CD14-positive monocyte (primary cell): Measurements from ENCODE around the gene CD8B2. TPM values are rescaled to one million over a fixed set of nuclear protein-coding genes. Genes with fewer than 3 reads are reported as not detected.

Experiments used
- DNase-seq, 3 donors: peaks; one replicate each; pipeline ENCODE4 v3.0.0-alpha.2; 2011 to 2022
- H2AFZ ChIP-seq: 2 replicates; pipeline ENCODE4 v1.6.0; 2012; ENCODE audit warnings: mild to moderate bottlenecking, low read depth, low read length, inconsistent platforms; ENCODE audit not compliant: insufficient read depth, poor library complexity, severe bottlenecking
- H3K27ac ChIP-seq, 2 donors: 1 replicate in 1 of 2; 2 replicates in 1 of 2; pipeline ENCODE4 v1.5.1; 2012 to 2013; ENCODE audit warnings: low read length in 2 of 2, control low read depth in 1 of 2, inconsistent platforms in 1 of 2, low read depth in 1 of 2, mild to moderate bottlenecking in 1 of 2
- H3K27me3 ChIP-seq, 2 donors: one replicate each; pipeline versions ENCODE4 v1.6.0 to v1.6.1; 2011 to 2013; ENCODE audit warnings: low read length in 2 of 2; ENCODE audit not compliant: control insufficient read depth in 2 of 2, insufficient read depth in 2 of 2
- H3K36me3 ChIP-seq, 2 donors: replicated peaks in 1 of 2; 1 replicate in 1 of 2; 2 replicates in 1 of 2; pipeline versions ENCODE4 v1.5.1 to v1.6.1; 2012 to 2013; ENCODE audit warnings: low read length in 2 of 2, control low read depth in 1 of 2, inconsistent platforms in 1 of 2, mild to moderate bottlenecking in 1 of 2; ENCODE audit not compliant: insufficient read depth in 2 of 2, control insufficient read depth in 1 of 2
- H3K4me1 ChIP-seq, 2 donors: 1 replicate in 1 of 2; 2 replicates in 1 of 2; pipeline versions ENCODE4 v1.5.1 to v1.6.1; 2012 to 2013; ENCODE audit warnings: low read length in 2 of 2, control low read depth in 1 of 2, inconsistent platforms in 1 of 2, mild to moderate bottlenecking in 1 of 2, moderate library complexity in 1 of 2; ENCODE audit not compliant: insufficient read depth in 2 of 2, control insufficient read depth in 1 of 2
- H3K4me2 ChIP-seq: replicated peaks from 2 replicates; pipeline ENCODE3; 2012; ENCODE audit warnings: low read length, moderate library complexity, mild to moderate bottlenecking; ENCODE audit not compliant: poor library complexity, severe bottlenecking; ENCODE audit errors: extremely low read depth
- H3K4me3 ChIP-seq, 3 experiments: fragments of 200-600 bp in 1 of 3; sonication (generic) in 1 of 3; replicated peaks in 1 of 3; 1 replicate in 2 of 3; 2 replicates in 1 of 3; pipeline ENCODE4 v1.5.1; 2011 to 2013; ENCODE audit warnings: low read length in 3 of 3, mild to moderate bottlenecking in 3 of 3, control low read depth in 2 of 3, low read depth in 2 of 3, inconsistent platforms in 1 of 3, moderate library complexity in 1 of 3
- H3K79me2 ChIP-seq: 2 replicates; pipeline ENCODE4 v1.6.0; 2012; ENCODE audit warnings: mild to moderate bottlenecking, control low read depth, inconsistent platforms, low read length, moderate library complexity; ENCODE audit not compliant: insufficient read depth
- H3K9ac ChIP-seq: 2 replicates; pipeline ENCODE4 v1.6.0; 2017; ENCODE audit warnings: low read length, mild to moderate bottlenecking; ENCODE audit not compliant: insufficient read depth, poor library complexity, severe bottlenecking
- H3K9me3 ChIP-seq, 2 donors: replicated peaks in 1 of 2; 1 replicate in 1 of 2; 2 replicates in 1 of 2; pipeline versions ENCODE4 v1.5.1 to v1.6.1; 2012 to 2013; ENCODE audit warnings: low read length in 2 of 2, control low read depth in 1 of 2; ENCODE audit not compliant: control insufficient read depth in 1 of 2, insufficient read depth in 1 of 2
- H4K20me1 ChIP-seq: 2 replicates; pipeline ENCODE4 v1.6.0; 2012; ENCODE audit warnings: mild to moderate bottlenecking, low read length, control low read depth, moderate library complexity; ENCODE audit not compliant: insufficient read depth
- H3K27ac Mint-ChIP-seq, 7 donors: one replicate each; pipeline ENCODE4 v1.8.0; 2020; ENCODE audit warnings: mild to moderate bottlenecking in 7 of 7, mixed read lengths in 7 of 7, moderate library complexity in 6 of 7, inconsistent platforms in 2 of 7
- H3K27me3 Mint-ChIP-seq, 3 donors: one replicate each; pipeline ENCODE4 v1.8.0; 2021 to 2022; ENCODE audit warnings: low read depth in 3 of 3, mild to moderate bottlenecking in 3 of 3, mixed read lengths in 3 of 3, moderate library complexity in 3 of 3, inconsistent platforms in 1 of 3
- H3K36me3 Mint-ChIP-seq, 2 donors: one replicate each; pipeline ENCODE4 v1.8.0; 2020; ENCODE audit warnings: mixed read lengths in 2 of 2, inconsistent platforms in 1 of 2, mild to moderate bottlenecking in 1 of 2
- H3K4me1 Mint-ChIP-seq: one replicate; pipeline ENCODE4 v1.8.0; 2020; ENCODE audit warnings: mild to moderate bottlenecking, mixed read lengths
- H3K4me3 Mint-ChIP-seq, 2 donors: one replicate each; pipeline ENCODE4 v1.8.0; 2020; ENCODE audit warnings: mild to moderate bottlenecking in 2 of 2, mixed read lengths in 2 of 2, moderate library complexity in 1 of 2
- H3K9me3 Mint-ChIP-seq, 7 donors: one replicate each; pipeline ENCODE4 v1.8.0; 2020 to 2022; ENCODE audit warnings: mixed read lengths in 7 of 7, mild to moderate bottlenecking in 6 of 7, moderate library complexity in 6 of 7, inconsistent platforms in 2 of 7
- CTCF ChIP-seq: fragments of 200-600 bp; IDR thresholded peaks from one replicate; pipeline ENCODE4 v1.8.0; 2022; ENCODE audit warnings: antibody characterized with exemption, mild to moderate bottlenecking
- WGBS: methylation state at CpG from one replicate; pipeline ENCODE4 v1.1.5; 2013; ENCODE audit warnings: missing lambda C conversion rate; ENCODE audit not compliant: insufficient coverage; 5-methylcytosine and 5-hydroxymethylcytosine counted together
- intact Hi-C, 2 donors: fragments of 100-400 bp; cut with micrococcal nuclease; formaldehyde crosslinking; loops; one replicate each; pipeline versions ENCODE4 v1.15.0 to v1.15.1; 2023
- polyA plus RNA-seq, 3 donors: library from polyadenylated mRNA; depleted of rRNA in 1 of 3; unstranded in 2 of 3; stranded (reverse) in 1 of 3; fragments of 300-500 nt in 2 of 3; fragments of >200 nt in 1 of 3; fragmentation: Illumina TruSeq in 2 of 3; gene quantifications; 1 replicate in 2 of 3; 2 replicates in 1 of 3; pipeline ENCODE4 v1.2.3, GENCODE V29; 2012 to 2021

The CD8B2 gene
- polyA plus RNA-seq, 3 donors: 0.04 TPM; not detected in 2

GRCh38 chr2:106536490-106536889, 49.3 kb downstream of the CD8B2 start:
- DNase-seq: no peak
- Histone ChIP-seq H2AFZ (no peak overlapping the region), H3K27me3 (no peaks in the 10 kb centered on the region), H3K79me2 (no peaks in the 10 kb centered on the region), H3K27ac (peak overlapping the region; percentile 68 to 89), H3K4me2 (no peak overlapping the region), H3K4me3 (no peak overlapping the region), H3K9me3 (no peaks in the 10 kb centered on the region), H4K20me1 (no peaks in the 10 kb centered on the region), H3K9ac (no peak overlapping the region), H3K36me3 (no peaks in the 10 kb centered on the region), H3K4me1 (peaks cover 22 to 31% of the 10 kb centered on the region in 2 donors)
- H3K4me1 Mint-ChIP-seq: peaks cover 29% of the 10 kb centered on the region
- peaks cover 0 to 1% (median 0%) of the 10 kb centered on the region in 7 donors for H3K9me3 Mint-ChIP-seq
- intact Hi-C loops: loop anchor here in 1 of 2 donors (10.0 kb wide), 1 partner anchor 342 kb away; the partner anchor contains the start of gene UXS1
- peaks cover 0 to 7% (median 6%) of the 10 kb centered on the region in 3 donors for H3K27me3 Mint-ChIP-seq
- H3K4me3 Mint-ChIP-seq: no peak overlapping the region
- 95% methylated on average over 3 of the region's 3 CpGs for WGBS
- TF ChIP-seq CTCF: no peak
- H3K27ac Mint-ChIP-seq: peak overlapping the region; percentile 92 to 97 (median 94)
- no peaks in the 10 kb centered on the region for H3K36me3 Mint-ChIP-seq

DNA sequence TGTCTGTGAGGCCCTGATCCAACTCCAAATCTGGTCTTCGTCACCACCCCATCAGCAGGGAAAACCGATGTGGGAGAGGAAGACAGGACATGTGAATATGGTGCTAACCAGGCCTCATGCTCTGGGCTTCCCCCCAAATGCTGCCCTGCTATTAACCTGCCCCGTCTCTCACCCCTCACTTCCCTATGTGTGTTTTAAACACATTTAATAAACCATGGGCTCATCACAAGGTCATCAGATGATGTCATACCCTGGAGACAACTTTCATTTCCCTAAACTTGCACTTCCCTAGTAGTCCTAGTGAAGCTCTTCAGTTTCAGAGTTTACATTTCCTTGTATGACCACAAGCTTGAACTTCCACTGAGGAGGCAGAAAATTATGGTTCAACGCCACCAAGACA, 49.9 kb downstream of the CD8B2 start:
- intact Hi-C loops: loop anchor here in 1 of 2 donors (10.0 kb wide), 1 partner anchor 342 kb away; the partner anchor contains the start of gene UXS1
- peak overlapping the region in 1 of 2 donors; percentile 59 for H3K4me3 Mint-ChIP-seq
- H3K4me3 ChIP-seq: no peak overlapping the region
- TF ChIP-seq CTCF: no peak
- no peaks in the 10 kb centered on the region for H3K9me3 ChIP-seq
- peak overlapping the region; percentile 92 to 97 (median 94) for H3K27ac Mint-ChIP-seq
- WGBS: 0% methylated on average over 1 of the region's 4 CpGs
- peaks cover 0 to 8% (median 7%) of the 10 kb centered on the region in 3 donors for H3K27me3 Mint-ChIP-seq
- H3K4me1 Mint-ChIP-seq: peaks cover 29% of the 10 kb centered on the region
- H3K4me2 ChIP-seq: peak overlapping the region; percentile 34
- no peaks in the 10 kb centered on the region for H4K20me1 ChIP-seq
- H3K79me2 ChIP-seq: no peaks in the 10 kb centered on the region
- H3K9me3 Mint-ChIP-seq: peaks cover 0 to 1% (median 0%) of the 10 kb centered on the region in 7 donors
- no peak overlapping the region for H2AFZ ChIP-seq
- peak overlapping the region; percentile 45 for H3K9ac ChIP-seq
- H3K4me1 ChIP-seq: peaks cover 22 to 29% of the 10 kb centered on the region in 2 donors
- H3K27ac ChIP-seq: peak overlapping the region; percentile 68 to 89
- DNase-seq: peak; percentile 94 to 99 (median 97)
- H3K36me3 Mint-ChIP-seq: no peaks in the 10 kb centered on the region
- no peaks in the 10 kb centered on the region for H3K36me3 ChIP-seq
- no peaks in the 10 kb centered on the region for H3K27me3 ChIP-seq
